Measurements from ENCODE around the gene MECR. TPM values are rescaled to one million over a fixed set of nuclear protein-coding genes. Genes with fewer than 3 reads are reported as not detected.
"Not testable (repeated sequence)": the region's sequence is repeated elsewhere in the genome, so short reads cannot be mapped to it uniquely, and the experiment has no call there.

The MECR gene
- total and polyA plus RNA-seq, 2 experiments from 2014 or later = 41.4 to 60.0 TPM

DNA sequence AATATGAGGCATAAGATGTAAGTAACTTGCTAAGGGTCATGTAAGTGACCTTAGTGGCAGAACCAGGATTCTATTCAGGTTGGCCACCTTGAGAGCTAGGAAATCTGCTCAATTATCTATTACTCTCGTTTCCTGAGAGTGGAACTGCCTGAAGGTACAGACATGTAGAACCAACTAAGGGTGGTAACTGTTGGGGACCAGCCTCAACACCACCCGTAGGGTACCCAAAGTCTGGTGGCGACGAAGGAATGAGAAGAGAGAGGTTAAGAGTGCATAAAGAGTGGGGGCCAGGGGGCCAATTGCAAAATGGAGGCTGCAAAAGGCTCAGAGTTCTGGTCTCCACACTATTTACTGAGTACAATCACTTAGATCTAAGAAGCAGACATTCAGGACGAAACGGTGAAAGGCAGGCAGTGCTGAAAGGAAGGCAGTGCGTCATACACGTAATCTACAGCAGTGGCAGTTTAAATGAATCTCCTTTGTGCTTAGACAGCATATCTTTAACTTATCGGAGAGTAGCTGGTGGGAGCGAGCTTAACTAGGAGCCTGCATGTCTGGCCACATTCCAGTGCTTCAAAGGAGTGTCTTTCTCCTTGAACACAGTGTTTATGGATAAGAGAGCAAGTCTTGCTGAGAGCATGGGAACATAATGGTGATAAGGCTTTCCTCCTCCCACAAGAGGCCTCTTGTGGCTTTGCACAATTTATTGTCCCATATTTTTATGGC is 74.0 kb downstream of the MECR start:
- Histone ChIP-seq H3K4me3 (no peak overlapping the region), H3K27me3 (no peaks in the 10 kb centered on the region), H3K9me3 (ENCODE audit: low read depth) (no peaks in the 10 kb centered on the region), H3K27ac (peak overlapping the region; percentile 97), H3K36me3 (peaks cover 47% of the 10 kb centered on the region), H3K4me1 (ENCODE audit: low read depth) (peaks cover 30% of the 10 kb centered on the region)
- no peak for TF ChIP-seq CTCF (IDR thresholded peaks at IDR 0.05; ENCODE audit: low read depth, low read length)
- DNase-seq (ENCODE audit: low read depth in 1 of 2, low spot score in 1 of 2) = peak; percentile 86 to 88

- H3K4me1 ChIP-seq (ENCODE audit: low read depth) = peaks cover 16% of the 10 kb centered on the region
- no peak for DNase-seq (ENCODE audit: low read depth in 1 of 2, low spot score in 1 of 2)
- H3K27ac ChIP-seq = no peak overlapping the region
- H3K27me3 ChIP-seq = no peaks in the 10 kb centered on the region
- TF ChIP-seq CTCF (IDR thresholded peaks at IDR 0.05; ENCODE audit: low read depth, low read length) = no peak
- peaks cover 71% of the 10 kb centered on the region for H3K36me3 ChIP-seq
- H3K4me3 ChIP-seq = no peak overlapping the region
- H3K9me3 ChIP-seq (ENCODE audit: low read depth) = no peaks in the 10 kb centered on the region
Observed at GRCh38 chr1:29152046-29152805, 78.5 kb downstream of the MECR start.

GRCh38 chr1:29150346-29150745 is 80.4 kb downstream of the MECR start:
- H3K27me3 ChIP-seq; H3K4me3 ChIP-seq; H3K9me3 ChIP-seq (ENCODE audit: low read depth); H3K4me1 ChIP-seq (ENCODE audit: low read depth); DNase-seq (ENCODE audit: low read depth in 1 of 2, low spot score in 1 of 2); H3K27ac ChIP-seq: not testable (repeated sequence)
- H3K36me3 ChIP-seq = peaks cover 71% of the 10 kb centered on the region

- Histone ChIP-seq H3K36me3 (peaks cover 58% of the 10 kb centered on the region), H3K4me3 (no peak overlapping the region)
- TF ChIP-seq CTCF (IDR thresholded peaks at IDR 0.05; ENCODE audit: low read depth, low read length) = no peak
Observed at GRCh38 chr1:29148656-29149491, 81.9 kb downstream of the MECR start.

GRCh38 chr1:29145739-29146437 is 84.8 kb downstream of the MECR start:
- peak in 1 of 2 donors; percentile 63 for DNase-seq (ENCODE audit: low read depth in 1 of 2, low spot score in 1 of 2)
- Histone ChIP-seq H3K36me3 (peaks cover 33% of the 10 kb centered on the region), H3K27ac (peak overlapping the region; percentile 53), H3K4me1 (ENCODE audit: low read depth) (no peaks in the 10 kb centered on the region), H3K9me3 (ENCODE audit: low read depth) (no peaks in the 10 kb centered on the region), H3K27me3 (no peaks in the 10 kb centered on the region), H3K4me3 (no peak overlapping the region)
- TF ChIP-seq CTCF (IDR thresholded peaks at IDR 0.05; ENCODE audit: low read depth, low read length) = no peak

More at GRCh38 chr1:29148656-29149491, 81.9 kb downstream of the MECR start:
- Histone ChIP-seq H3K4me1 (ENCODE audit: low read depth) (no peaks in the 10 kb centered on the region), H3K9me3 (ENCODE audit: low read depth) (no peaks in the 10 kb centered on the region), H3K27ac (peak overlapping the region; percentile 60), H3K27me3 (no peaks in the 10 kb centered on the region)
- DNase-seq (ENCODE audit: low read depth in 1 of 2, low spot score in 1 of 2) = no peak
